GM12878 (cell line): Measurements from ENCODE around the gene GGCX. TPM values are rescaled to one million over a fixed set of nuclear protein-coding genes. Genes with fewer than 3 reads are reported as not detected.

Source experiments
- ASH2L ChIP-seq: fragments of 300-600, 200-600 bp; sonication (generic); IDR thresholded peaks from 2 replicates; pipeline ENCODE4 v1.6.1; 2017; ENCODE audit warnings: low read depth, mild to moderate bottlenecking, borderline replicate concordance
- ATF7 ChIP-seq: fragments of 450-650 bp; IDR thresholded peaks from 2 replicates; pipeline ENCODE4 v1.6.1; 2016; ENCODE audit warnings: low read depth, mild to moderate bottlenecking
- BCL11A ChIP-seq: IDR thresholded peaks from 2 replicates; pipeline ENCODE4 v1.6.1; 2011; ENCODE audit warnings: low read depth, low read length
- CBX3 ChIP-seq: fragments of 200-600 bp; sonication (generic); IDR thresholded peaks from 2 replicates; pipeline ENCODE4 v1.6.1; 2016; ENCODE audit warnings: low read depth, borderline replicate concordance
- CHD2 ChIP-seq: IDR thresholded peaks from 2 replicates; pipeline ENCODE4 v1.6.1; 2011; ENCODE audit warnings: low read depth, low read length, improper control_type of control experiment, borderline replicate concordance
- CREM ChIP-seq: IDR thresholded peaks from 2 replicates; pipeline ENCODE4 v1.6.1; 2014; ENCODE audit warnings: antibody characterized with exemption, low read depth
- E2F4 ChIP-seq: IDR thresholded peaks from 2 replicates; pipeline ENCODE4 v1.6.1; 2012; ENCODE audit warnings: low read depth, low read length, improper control_type of control experiment
- FOXK2 ChIP-seq: fragments of 450-650 bp; IDR thresholded peaks from 2 replicates; pipeline ENCODE4 v1.6.1; 2017; ENCODE audit warnings: mild to moderate bottlenecking, moderate library complexity
- GABPA ChIP-seq: IDR thresholded peaks from 2 replicates; pipeline ENCODE4 v1.6.1; 2014; ENCODE audit warnings: antibody characterized with exemption, low read depth, mild to moderate bottlenecking, inconsistent platforms
- IRF3 ChIP-seq: fragments of 450-650 bp; IDR thresholded peaks from 2 replicates; pipeline ENCODE4 v1.6.1; 2014; ENCODE audit warnings: mild to moderate bottlenecking
- JUND ChIP-seq: IDR thresholded peaks from 2 replicates; pipeline ENCODE4 v1.6.1; 2012; ENCODE audit warnings: low read depth, mild to moderate bottlenecking, low read length, improper control_type of control experiment, moderate library complexity
- MAX ChIP-seq: IDR thresholded peaks from 2 replicates; pipeline ENCODE4 v1.6.1; 2012; ENCODE audit warnings: low read depth, low read length, improper control_type of control experiment
- MEF2B ChIP-seq: fragments of 450-650 bp; IDR thresholded peaks from 2 replicates; pipeline ENCODE4 v1.6.1; 2018; ENCODE audit warnings: mild to moderate bottlenecking, moderate library complexity; ENCODE audit not compliant: partially characterized antibody, poor library complexity, severe bottlenecking
- MYB ChIP-seq: fragments of 150-350 bp; IDR thresholded peaks from 2 replicates; pipeline ENCODE4 v1.6.1; 2014; ENCODE audit warnings: mild to moderate bottlenecking, low read depth, low read length, borderline replicate concordance
- PAX5 ChIP-seq: IDR thresholded peaks from 2 replicates; pipeline ENCODE4 v1.6.1; 2011; ENCODE audit warnings: low read depth, low read length, borderline replicate concordance
- POLR2AphosphoS5 ChIP-seq: IDR thresholded peaks from 2 replicates; pipeline ENCODE4 v1.6.1; 2011; ENCODE audit warnings: mild to moderate bottlenecking, low read length, inconsistent platforms
- POU2F2 ChIP-seq: IDR thresholded peaks from 3 replicates; pipeline ENCODE4 v1.6.1; 2011; ENCODE audit warnings: low read depth, mild to moderate bottlenecking, low read length, borderline replicate concordance
- RELA ChIP-seq: fragments of 450-650 bp; IDR thresholded peaks from 2 replicates; pipeline ENCODE4 v1.8.0; 2014; ENCODE audit warnings: borderline replicate concordance; ENCODE audit not compliant: partially characterized antibody
- SP1 ChIP-seq: IDR thresholded peaks from one replicate; pipeline ENCODE4 v1.6.1; 2011; ENCODE audit warnings: low read depth, low read length
- SRF ChIP-seq, 2 experiments: IDR thresholded peaks; 2 replicates each; pipeline ENCODE4 v1.6.1; 2011; ENCODE audit warnings: low read depth in 2 of 2, low read length in 2 of 2, mild to moderate bottlenecking in 1 of 2, moderate library complexity in 1 of 2
- SUPT20H ChIP-seq: IDR thresholded peaks from 2 replicates; pipeline ENCODE4 v1.6.1; 2011; ENCODE audit warnings: low read depth, mild to moderate bottlenecking, low read length, moderate library complexity, borderline replicate concordance; ENCODE audit not compliant: control insufficient read depth
- TARDBP ChIP-seq: IDR thresholded peaks from 2 replicates; pipeline ENCODE4 v1.6.1; 2016; ENCODE audit warnings: borderline replicate concordance
- ZNF207 ChIP-seq: fragments of 450-650 bp; IDR thresholded peaks from 2 replicates; pipeline ENCODE4 v1.6.1; 2014; ENCODE audit warnings: antibody characterized with exemption, mild to moderate bottlenecking, borderline replicate concordance
- ZNF217 ChIP-seq: fragments of 450-650 bp; IDR thresholded peaks from 2 replicates; pipeline ENCODE4 v1.6.1; 2017; ENCODE audit warnings: antibody characterized with exemption, mild to moderate bottlenecking
- ZZZ3 ChIP-seq: IDR thresholded peaks from 2 replicates; pipeline ENCODE4 v1.6.1; 2011; ENCODE audit warnings: low read depth; ENCODE audit not compliant: control insufficient read depth, insufficient read length
- polyA plus RNA-seq, 11 experiments: library from polyadenylated mRNA; depleted of rRNA in 4 of 11; unstranded in 6 of 11; stranded (reverse) in 5 of 11; fragments of >200 nt; fragmentation: Nextera tagmentation in 4 of 11; fragmentation: Illumina TruSeq in 1 of 11; extraction: Ambion mirVana in 4 of 11; extraction: Trizol in 1 of 11; gene quantifications; 1 replicate in 1 of 11; 2 replicates in 10 of 11; pipeline versions ENCODE4 v1.2.1 to v1.2.3, GENCODE V29; 2011 to 2016; ENCODE audit warnings: inconsistent platforms in 2 of 11, missing spikeins in 2 of 11, low read depth in 1 of 11
- total RNA-seq, 4 experiments: library from RNA; depleted of rRNA in 3 of 4; stranded (reverse); fragments of >200 nt in 3 of 4; fragmentation: Illumina TruSeq in 1 of 4; extraction: Trizol in 1 of 4; gene quantifications; 2 replicates each; pipeline versions ENCODE4 v1.2.1 to v1.2.3, GENCODE V29; 2013 to 2021
- TF ChIP-seq, protein P1 (sequence below): fragments of 450-650 bp; IDR thresholded peaks from 2 replicates; pipeline ENCODE4 v1.6.1; 2017; ENCODE audit warnings: antibody characterized with exemption, mild to moderate bottlenecking, moderate library complexity

GGCX gene
- total and polyA plus RNA-seq, 10 of the 15 experiments (the other 5 are each of a cell fraction or from before 2014, with no cell fraction given) = 18.1 to 52.7 (median 25.0) TPM

DNA sequence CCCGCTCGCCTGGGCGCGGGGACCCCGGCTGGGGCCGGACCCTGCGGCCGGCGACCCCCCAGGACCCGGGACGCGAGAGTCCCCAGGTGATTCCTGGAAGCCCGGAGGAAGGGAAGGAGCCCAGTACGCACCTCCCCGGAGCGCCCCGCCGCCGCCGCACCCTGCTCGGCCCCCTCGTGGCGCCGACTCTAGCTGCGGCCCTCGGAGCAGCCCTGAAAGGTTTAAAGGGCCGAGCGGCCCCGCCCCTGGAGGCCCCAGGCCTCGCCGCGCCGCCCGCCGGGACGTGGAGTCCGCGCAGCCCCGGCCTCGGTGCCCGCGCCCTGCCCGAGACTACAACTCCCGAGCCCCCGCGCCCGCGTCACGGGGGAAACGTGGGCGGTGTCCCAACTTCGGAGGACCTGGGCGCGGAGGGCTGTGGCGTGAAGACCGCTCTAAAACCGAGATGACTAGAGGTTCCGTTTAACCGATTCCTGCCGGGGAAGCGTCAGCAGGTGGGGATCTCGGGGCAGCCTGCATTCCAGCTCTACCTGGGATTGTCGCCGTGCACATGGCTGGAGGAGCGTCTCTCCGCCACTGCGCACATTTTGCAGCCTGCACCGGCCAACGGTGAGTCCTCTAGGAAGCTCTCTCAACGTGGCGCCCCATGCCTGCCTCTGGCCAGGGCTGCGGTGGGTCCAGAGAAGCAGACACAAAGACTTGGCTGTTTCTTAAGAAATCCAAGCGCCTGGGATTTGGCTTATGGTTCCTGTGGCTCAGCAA is 41.4 kb upstream of the GGCX start, which contains the start of gene TMEM150A (continued):
- no peak for TF ChIP-seq MEF2B
- TF ChIP-seq JUND = no peak
- TF ChIP-seq, protein P1, sequence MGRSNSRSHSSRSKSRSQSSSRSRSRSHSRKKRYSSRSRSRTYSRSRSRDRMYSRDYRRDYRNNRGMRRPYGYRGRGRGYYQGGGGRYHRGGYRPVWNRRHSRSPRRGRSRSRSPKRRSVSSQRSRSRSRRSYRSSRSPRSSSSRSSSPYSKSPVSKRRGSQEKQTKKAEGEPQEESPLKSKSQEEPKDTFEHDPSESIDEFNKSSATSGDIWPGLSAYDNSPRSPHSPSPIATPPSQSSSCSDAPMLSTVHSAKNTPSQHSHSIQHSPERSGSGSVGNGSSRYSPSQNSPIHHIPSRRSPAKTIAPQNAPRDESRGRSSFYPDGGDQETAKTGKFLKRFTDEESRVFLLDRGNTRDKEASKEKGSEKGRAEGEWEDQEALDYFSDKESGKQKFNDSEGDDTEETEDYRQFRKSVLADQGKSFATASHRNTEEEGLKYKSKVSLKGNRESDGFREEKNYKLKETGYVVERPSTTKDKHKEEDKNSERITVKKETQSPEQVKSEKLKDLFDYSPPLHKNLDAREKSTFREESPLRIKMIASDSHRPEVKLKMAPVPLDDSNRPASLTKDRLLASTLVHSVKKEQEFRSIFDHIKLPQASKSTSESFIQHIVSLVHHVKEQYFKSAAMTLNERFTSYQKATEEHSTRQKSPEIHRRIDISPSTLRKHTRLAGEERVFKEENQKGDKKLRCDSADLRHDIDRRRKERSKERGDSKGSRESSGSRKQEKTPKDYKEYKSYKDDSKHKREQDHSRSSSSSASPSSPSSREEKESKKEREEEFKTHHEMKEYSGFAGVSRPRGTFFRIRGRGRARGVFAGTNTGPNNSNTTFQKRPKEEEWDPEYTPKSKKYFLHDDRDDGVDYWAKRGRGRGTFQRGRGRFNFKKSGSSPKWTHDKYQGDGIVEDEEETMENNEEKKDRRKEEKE = no peak
- peak; percentile 61; the same call in 1 of the 2 replicates for TF ChIP-seq ZNF207
- peak; percentile 34 for TF ChIP-seq SP1
- no peak for TF ChIP-seq CBX3
- TF ChIP-seq FOXK2 = no peak
- no peak for TF ChIP-seq ASH2L
- TF ChIP-seq RELA = peak; percentile 50
- no peak for TF ChIP-seq IRF3
- peak; percentile 65; the same call in 1 of the 2 replicates for TF ChIP-seq TARDBP
- peak; percentile 30; the same call in 1 of the 2 replicates for TF ChIP-seq PAX5
- TF ChIP-seq CHD2 = peak; percentile 28; the same call in 1 of the 2 replicates
- TF ChIP-seq ZZZ3 = no peak
- no peak for TF ChIP-seq BCL11A
- TF ChIP-seq SUPT20H = no peak
- no peak for TF ChIP-seq POU2F2
- peak; percentile 41; the same call in 1 of the 2 replicates for TF ChIP-seq POLR2AphosphoS5
- peak; percentile 54 for TF ChIP-seq E2F4
- no peak for TF ChIP-seq MYB
- TF ChIP-seq SRF (IDR thresholded peaks at IDR 0.05; ENCODE audit: low read depth in 2 of 2, low read length in 2 of 2) = no peak; a peak in 1 of 4 replicates
- no peak for TF ChIP-seq ATF7
- 0 out of 2 replicates have a peak, but pooled peaks have one; percentile 51 for TF ChIP-seq ZNF217
- TF ChIP-seq GABPA = no peak
- TF ChIP-seq MAX = peak; percentile 69; the same call in 1 of the 2 replicates
- peak; percentile 94 for TF ChIP-seq CREM
